Gastrocnemius medialis (tissue), 4 donors: ENCODE data around the gene GPR62. TPM values are rescaled to one million over a fixed set of nuclear protein-coding genes. Genes with fewer than 3 reads are reported as not detected.
"Not testable (repeated sequence)": the region's sequence is repeated elsewhere in the genome, so short reads cannot be mapped to it uniquely, and the experiment has no call there.

Source experiments
- ATAC-seq, 2 donors: fragments of 150-250 bp; one replicate each; pipeline ENCODE4 v1.9.1; 2016
- DNase-seq, 2 donors: peaks; one replicate each; pipeline ENCODE4 v3.0.0-alpha.2; 2019
- H3K27ac ChIP-seq, 4 donors: fragments of 200-600 bp; sonication (generic); 1 replicate in 1 of 4; 2 replicates in 3 of 4; pipeline ENCODE4 v1.5.1; 2016 to 2018; ENCODE audit warnings: mild to moderate bottlenecking in 2 of 4, moderate library complexity in 1 of 4
- H3K27me3 ChIP-seq, 3 donors: fragments of 200-600 bp; sonication (generic) in 2 of 3; 1 replicate in 1 of 3; 2 replicates in 2 of 3; pipeline versions ENCODE4 v1.5.1 to v1.6.0; 2016 to 2019; ENCODE audit warnings: mild to moderate bottlenecking in 1 of 3, moderate library complexity in 1 of 3
- H3K36me3 ChIP-seq, 2 donors: fragments of 200-600 bp; sonication (generic) in 1 of 2; one replicate each; pipeline ENCODE4 v1.5.1; 2017 to 2018
- H3K4me1 ChIP-seq, 2 donors: fragments of 200-600 bp; sonication (generic) in 1 of 2; one replicate each; pipeline ENCODE4 v1.5.1; 2016 to 2017; ENCODE audit warnings: mild to moderate bottlenecking in 2 of 2
- H3K4me3 ChIP-seq, 4 donors: fragments of 200-600 bp; sonication (generic) in 3 of 4; 1 replicate in 1 of 4; 2 replicates in 3 of 4; pipeline ENCODE4 v1.5.1; 2016 to 2019; ENCODE audit warnings: mild to moderate bottlenecking in 2 of 4
- H3K9me3 ChIP-seq, 3 donors: fragments of 200-600 bp; sonication (generic) in 2 of 3; 1 replicate in 1 of 3; 2 replicates in 2 of 3; pipeline ENCODE4 v1.5.1; 2016 to 2019
- POLR2A ChIP-seq, 2 donors: fragments of 450-650 bp; IDR thresholded peaks; one replicate each; pipeline ENCODE4 v1.6.1; 2017; ENCODE audit warnings: antibody characterized with exemption in 2 of 2, mild to moderate bottlenecking in 2 of 2, moderate library complexity in 2 of 2
- in situ Hi-C, 4 donors: fragments of 200-750 bp; cut with MboI; loops; one replicate each; pipeline versions ENCODE4 v1.15.0 to v1.8.0; 2017; ENCODE audit warnings: low sequenced_read_pairs in 4 of 4
- intact Hi-C: fragments of 100-400 bp; cut with DNase I; formaldehyde crosslinking; loops from one replicate; pipeline ENCODE4 v1.15.1; 2023; ENCODE audit warnings: low total_unique reads
- total RNA-seq, 4 donors: library from RNA; depleted of rRNA; stranded (reverse); fragments of >200 nt; gene quantifications; one replicate each; pipeline versions ENCODE4 v1.1.0 to v1.2.3, GENCODE V29; 2016
- TF ChIP-seq, protein P1 (sequence below), 5 experiments: fragments of 450-650 bp in 3 of 5; fragments of 200-600 bp in 2 of 5; sonication (generic) in 2 of 5; IDR thresholded peaks in 4 of 5; conservative IDR thresholded peaks in 1 of 5; 1 replicate in 4 of 5; 2 replicates in 1 of 5; pipeline ENCODE4 v1.5.1; 2016 to 2019; ENCODE audit warnings: antibody characterized with exemption in 5 of 5, mild to moderate bottlenecking in 3 of 5, moderate library complexity in 3 of 5

GPR62 gene
- total RNA-seq, 4 donors from 2014 or later = 0.18 to 2.5 (median 0.37) TPM

DNA sequence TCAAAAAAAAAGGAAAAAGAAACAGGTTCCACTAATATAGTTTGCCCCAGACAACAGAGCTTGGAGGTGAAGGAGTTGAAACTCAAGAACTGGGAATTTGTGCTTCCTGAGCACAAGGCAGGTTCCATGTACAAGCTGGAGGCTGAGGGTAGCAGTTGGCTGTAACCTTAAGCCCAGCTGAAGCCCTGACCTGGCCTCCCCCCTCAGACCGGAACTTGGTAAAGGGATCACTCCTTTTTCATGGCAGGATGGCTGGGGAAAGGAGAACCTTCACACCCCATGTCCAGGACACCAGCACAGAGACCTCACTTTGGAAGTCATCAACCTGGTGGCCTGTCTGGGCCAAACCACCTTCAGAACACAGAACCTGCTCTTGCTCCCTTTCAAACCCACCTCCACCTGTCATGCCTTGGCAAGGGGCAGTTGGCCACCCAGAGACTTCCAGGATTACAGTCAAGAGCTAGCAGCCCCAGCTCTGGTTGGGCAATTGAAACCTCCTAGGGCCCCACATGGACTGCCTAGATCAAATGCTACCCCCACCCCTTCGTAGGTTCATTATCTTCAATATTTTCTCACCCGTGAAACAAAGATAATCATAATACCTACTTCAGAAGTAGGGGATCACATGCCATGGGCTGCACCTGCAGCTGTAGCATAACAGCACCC lies 37.0 kb downstream of the GPR62 start:
- ATAC-seq = no peak
- Histone ChIP-seq H3K27me3 (no peaks in the 10 kb centered on the region), H3K9me3 (no peaks in the 10 kb centered on the region), H3K36me3 (peaks cover 0 to 31% of the 10 kb centered on the region in 2 donors), H3K27ac (no peak overlapping the region), H3K4me3 (no peak overlapping the region), H3K4me1 (peaks cover 14 to 26% of the 10 kb centered on the region in 2 donors)
- no peak for DNase-seq
- TF ChIP-seq, protein P1, sequence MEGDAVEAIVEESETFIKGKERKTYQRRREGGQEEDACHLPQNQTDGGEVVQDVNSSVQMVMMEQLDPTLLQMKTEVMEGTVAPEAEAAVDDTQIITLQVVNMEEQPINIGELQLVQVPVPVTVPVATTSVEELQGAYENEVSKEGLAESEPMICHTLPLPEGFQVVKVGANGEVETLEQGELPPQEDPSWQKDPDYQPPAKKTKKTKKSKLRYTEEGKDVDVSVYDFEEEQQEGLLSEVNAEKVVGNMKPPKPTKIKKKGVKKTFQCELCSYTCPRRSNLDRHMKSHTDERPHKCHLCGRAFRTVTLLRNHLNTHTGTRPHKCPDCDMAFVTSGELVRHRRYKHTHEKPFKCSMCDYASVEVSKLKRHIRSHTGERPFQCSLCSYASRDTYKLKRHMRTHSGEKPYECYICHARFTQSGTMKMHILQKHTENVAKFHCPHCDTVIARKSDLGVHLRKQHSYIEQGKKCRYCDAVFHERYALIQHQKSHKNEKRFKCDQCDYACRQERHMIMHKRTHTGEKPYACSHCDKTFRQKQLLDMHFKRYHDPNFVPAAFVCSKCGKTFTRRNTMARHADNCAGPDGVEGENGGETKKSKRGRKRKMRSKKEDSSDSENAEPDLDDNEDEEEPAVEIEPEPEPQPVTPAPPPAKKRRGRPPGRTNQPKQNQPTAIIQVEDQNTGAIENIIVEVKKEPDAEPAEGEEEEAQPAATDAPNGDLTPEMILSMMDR (IDR thresholded peaks at IDR 0.05 in 4 of 5, conservative IDR thresholded peaks at IDR 0.05 in 1 of 5) = no peak
- no peak for TF ChIP-seq POLR2A (IDR thresholded peaks at IDR 0.05)
- intact Hi-C loops (no loop called here), in situ Hi-C loops (loop anchor here in 2 of 4 donors (10.0 kb wide), 1 partner anchor 47 kb away; the partner anchor contains the start of genes PARP3 (in 2 of the 2) and RRP9 (in 2 of the 2))

DNA sequence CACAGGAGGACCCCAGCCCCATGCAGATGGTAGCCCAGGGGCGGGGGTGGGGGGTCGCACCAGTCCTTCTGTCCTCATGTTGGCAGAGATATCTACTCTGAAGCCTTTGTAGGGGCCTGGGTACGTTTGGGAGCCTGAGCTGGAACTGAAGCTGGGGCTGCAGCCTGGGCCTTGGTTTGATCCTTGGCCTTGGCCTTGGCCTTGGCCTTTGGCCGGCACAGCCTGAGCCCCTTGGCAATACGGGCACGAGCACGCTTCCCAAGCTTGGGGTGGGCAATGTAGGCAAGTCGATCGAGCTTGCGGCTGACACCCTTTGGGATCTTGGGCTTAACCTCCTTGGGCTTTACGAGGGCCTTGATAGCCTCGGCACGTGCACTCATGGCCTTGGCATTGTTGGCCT lies 38.5 kb downstream of the GPR62 start:
- ATAC-seq, H3K27me3 ChIP-seq, DNase-seq, H3K4me3 ChIP-seq, intact Hi-C loops, H3K9me3 ChIP-seq: not testable (repeated sequence)
- Histone ChIP-seq H3K36me3 (peaks cover 0 to 31% of the 10 kb centered on the region in 2 donors), H3K27ac (peak overlapping the region in 2 of 4 donors; percentile 18 to 22), H3K4me1 (peaks cover 14 to 26% of the 10 kb centered on the region in 2 donors)
- in situ Hi-C loops = loop anchor here in 2 of 4 donors (10.0 kb wide), 1 partner anchor 49 kb away; the partner anchor contains the start of genes PARP3 (in 2 of the 2) and RRP9 (in 2 of the 2)

DNA sequence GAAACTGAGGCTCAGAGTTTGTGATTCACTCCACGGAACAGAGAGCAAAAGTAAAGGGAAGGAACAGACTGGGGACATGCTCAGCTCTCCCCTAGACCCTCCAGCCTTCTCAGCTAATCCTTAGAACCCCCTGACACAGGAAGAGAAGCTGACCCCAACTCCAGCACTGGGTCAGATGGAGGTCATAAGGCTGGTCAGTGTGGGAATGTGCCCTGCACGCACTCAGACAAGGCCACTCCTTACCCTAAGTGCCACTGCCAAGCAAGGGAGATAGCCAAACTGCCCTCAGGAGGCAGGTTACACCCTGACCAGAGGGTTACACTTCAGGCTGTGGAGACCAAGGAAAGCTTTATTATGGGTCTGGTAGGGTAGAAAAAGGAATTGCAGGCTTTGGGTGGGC lies 39.3 kb downstream of the GPR62 start:
- intact Hi-C loops = no loop called here
- H3K4me3 ChIP-seq = peak overlapping the region; percentile 80 to 91 (median 87)
- no peaks in the 10 kb centered on the region for H3K27me3 ChIP-seq
- H3K4me1 ChIP-seq = peaks cover 14 to 26% of the 10 kb centered on the region in 2 donors
- in situ Hi-C loops = loop anchor here in 2 of 4 donors (10.0 kb wide), 1 partner anchor 50 kb away; the partner anchor contains the start of genes PARP3 (in 2 of the 2) and RRP9 (in 2 of the 2)
- ATAC-seq (no peak), DNase-seq (no peak)
- no peak for TF ChIP-seq POLR2A (IDR thresholded peaks at IDR 0.05)
- TF ChIP-seq, protein P1 (IDR thresholded peaks at IDR 0.05 in 4 of 5, conservative IDR thresholded peaks at IDR 0.05 in 1 of 5) = no peak
- H3K9me3 ChIP-seq = no peaks in the 10 kb centered on the region
- H3K36me3 ChIP-seq = peaks cover 0 to 31% of the 10 kb centered on the region in 2 donors
- peak overlapping the region; percentile 84 to 89 (median 88) for H3K27ac ChIP-seq

DNA sequence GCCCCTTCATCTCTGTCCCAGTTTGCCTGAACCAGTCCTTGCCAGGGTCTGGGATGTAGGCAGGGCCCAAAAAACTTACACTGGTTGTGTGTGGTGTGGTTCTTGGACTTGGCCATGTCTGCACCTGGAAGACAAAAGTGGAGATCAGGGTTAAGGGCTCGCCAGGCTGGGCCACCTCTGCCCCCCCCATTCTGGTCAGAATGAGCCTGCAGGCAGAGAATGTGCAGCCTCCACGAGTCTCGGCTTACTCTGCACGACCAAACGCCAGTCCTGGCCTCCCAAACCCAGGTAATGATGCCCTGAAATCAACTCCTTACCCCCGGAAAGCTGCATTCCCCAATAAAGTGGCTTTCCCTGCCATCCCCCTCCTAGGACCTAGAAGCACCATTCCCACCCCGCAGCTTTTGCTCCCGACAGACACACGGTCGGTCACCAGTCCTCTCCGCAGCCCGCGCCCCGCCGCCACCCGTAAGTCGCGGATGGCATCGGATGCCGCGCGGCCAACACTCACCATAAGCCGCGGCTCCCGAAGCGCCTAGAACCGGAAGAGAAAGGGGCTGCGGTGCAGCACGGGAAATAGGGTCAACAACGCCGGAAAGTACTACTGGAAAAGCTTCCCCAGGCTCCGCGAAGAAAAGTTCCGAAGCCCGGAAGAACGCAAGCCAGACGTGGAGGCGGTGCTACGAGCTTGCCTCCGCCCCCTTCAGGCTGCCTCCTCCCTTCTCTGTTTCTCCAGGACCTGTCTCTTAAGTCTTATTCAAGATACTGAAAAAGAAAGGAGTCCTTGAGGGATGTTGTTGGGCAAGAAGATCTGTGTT lies 40.4 kb downstream of the GPR62 start, which contains the start of gene RPL29:
TSS of gene RPL29 (minus strand) at position 550 of the 818 bp plus-strand sequence. CDS start at position 116, 434 bp downstream.
- peak; percentile 75 to 85 for TF ChIP-seq POLR2A (IDR thresholded peaks at IDR 0.05)
- TF ChIP-seq, protein P1 (IDR thresholded peaks at IDR 0.05 in 4 of 5, conservative IDR thresholded peaks at IDR 0.05 in 1 of 5) = peak in 3 of 5 experiments; percentile 43 to 50 (median 44)
- in situ Hi-C loops (loop anchor here in 2 of 4 donors (10.0 kb wide), 1 partner anchor 51 kb away; the partner anchor contains the start of genes PARP3 (in 2 of the 2) and RRP9 (in 2 of the 2)), intact Hi-C loops (loop anchor here (5.0 kb wide), 1 partner anchor 77 kb away; no protein-coding TSS in a partner anchor)
- ATAC-seq (peak; percentile 99), DNase-seq (peak; percentile 85 to 92)
- Histone ChIP-seq H3K36me3 (peaks cover 0 to 31% of the 10 kb centered on the region in 2 donors), H3K4me3 (peak within 1 kb of the TSS; percentile 80 to 91 (median 87)), H3K27ac (peak within 1 kb of the TSS; percentile 84 to 89 (median 88)), H3K9me3 (no peaks in the 10 kb centered on the region), H3K27me3 (no peaks in the 10 kb centered on the region), H3K4me1 (peaks cover 14 to 26% of the 10 kb centered on the region in 2 donors)
